Stimulated activated CD4-positive, alpha-beta T cell treated with anti-CD3 and anti-CD28 coated beads, Interleukin-2, amount 100 ng/mL, for 24 hours (primary cell): ENCODE data around the gene TRAPPC2L.

Experiments used
- DNase-seq, 2 donors: peaks; one replicate each; pipeline ENCODE4 v3.0.0-alpha.2; 2020

The TRAPPC2L gene

GRCh38 chr16:88861359-88861758 is 4.4 kb downstream of the TRAPPC2L start:
- DNase-seq: no peak

GRCh38 chr16:88862968-88863367 is 6.0 kb downstream of the TRAPPC2L start:
- DNase-seq: no peak

- no peak for DNase-seq
Observed at GRCh38 chr16:88863426-88863825, 6.5 kb downstream of the TRAPPC2L start.

GRCh38 chr16:88864099-88864498 is 7.2 kb downstream of the TRAPPC2L start:
- no peak for DNase-seq

- DNase-seq: no peak
Observed at GRCh38 chr16:88864521-88864920, 7.6 kb downstream of the TRAPPC2L start.

- DNase-seq: no peak
Observed at GRCh38 chr16:88865310-88865709, 8.4 kb downstream of the TRAPPC2L start.

- no peak for DNase-seq
Observed at GRCh38 chr16:88865742-88866141, 8.8 kb downstream of the TRAPPC2L start.

GRCh38 chr16:88866151-88866920 is 9.4 kb downstream of the TRAPPC2L start, which contains the start of gene PABPN1L:
TSS of gene PABPN1L (minus strand) at chr16:88866660. CDS start at chr16:88866606, 54 bp downstream.
- DNase-seq: no peak

GRCh38 chr16:88867581-88868246 is 10.8 kb downstream of the TRAPPC2L start:
- no peak for DNase-seq

- DNase-seq: no peak
Observed at GRCh38 chr16:88868974-88869672, 12.2 kb downstream of the TRAPPC2L start.

- no peak for DNase-seq
Observed at GRCh38 chr16:88869673-88869980, 12.7 kb downstream of the TRAPPC2L start.

GRCh38 chr16:88870608-88871348 is 13.9 kb downstream of the TRAPPC2L start:
- no peak for DNase-seq

GRCh38 chr16:88871349-88871702 is 14.4 kb downstream of the TRAPPC2L start:
- DNase-seq: no peak

GRCh38 chr16:88871730-88872416 is 14.9 kb downstream of the TRAPPC2L start:
- no peak for DNase-seq

GRCh38 chr16:88872650-88873331 is 15.9 kb downstream of the TRAPPC2L start:
- DNase-seq: no peak

- no peak for DNase-seq
Observed at GRCh38 chr16:88874938-88875599, 18.1 kb downstream of the TRAPPC2L start.

- no peak for DNase-seq
Observed at GRCh38 chr16:88875703-88876234, 18.8 kb downstream of the TRAPPC2L start.

- no peak for DNase-seq
Observed at GRCh38 chr16:88876942-88877526, 20.1 kb downstream of the TRAPPC2L start.

GRCh38 chr16:88877564-88878289 is 20.8 kb downstream of the TRAPPC2L start:
- DNase-seq: no peak

- no peak for DNase-seq
Observed at GRCh38 chr16:88878356-88878755, 21.4 kb downstream of the TRAPPC2L start.
